Stimulated activated CD8-positive, alpha-beta memory T cell treated with anti-CD3 and anti-CD28 coated beads, Interleukin-15, amount 100 ng/mL, for 24 hours (primary cell): Measurements from ENCODE around the gene BRSK2.

Experiments
- DNase-seq: peaks from one replicate; pipeline ENCODE4 v3.0.0-alpha.2; 2020; ENCODE audit warnings: low read depth

The BRSK2 gene

GRCh38 chr11:1397146-1397861 lies 7.6 kb downstream of the BRSK2 start:
- DNase-seq = no peak

- DNase-seq = no peak
These were observed 8.3 kb downstream of the BRSK2 start for GRCh38 chr11:1397862-1398527.

- DNase-seq = no peak
These were observed 8.9 kb downstream of the BRSK2 start for GRCh38 chr11:1398528-1399235.

GRCh38 chr11:1399386-1400316 lies 9.9 kb downstream of the BRSK2 start:
- DNase-seq = no peak

- DNase-seq = no peak
These were observed 10.8 kb downstream of the BRSK2 start for GRCh38 chr11:1400317-1401170.

GRCh38 chr11:1401171-1401445 lies 11.4 kb downstream of the BRSK2 start:
- DNase-seq = no peak

- DNase-seq = no peak
These were observed 12.0 kb downstream of the BRSK2 start for GRCh38 chr11:1401656-1402221.

- no peak for DNase-seq
These were observed 12.8 kb downstream of the BRSK2 start for GRCh38 chr11:1402355-1403077.

- DNase-seq = no peak
These were observed 13.4 kb downstream of the BRSK2 start for GRCh38 chr11:1403078-1403620.

GRCh38 chr11:1403721-1404460 lies 14.2 kb downstream of the BRSK2 start:
- no peak for DNase-seq

GRCh38 chr11:1404461-1405185 lies 14.9 kb downstream of the BRSK2 start:
- no peak for DNase-seq

GRCh38 chr11:1405186-1406020 lies 15.7 kb downstream of the BRSK2 start:
- no peak for DNase-seq

GRCh38 chr11:1406571-1407485 lies 17.1 kb downstream of the BRSK2 start:
- no peak for DNase-seq

- no peak for DNase-seq
These were observed 17.9 kb downstream of the BRSK2 start for GRCh38 chr11:1407668-1408067.

GRCh38 chr11:1408346-1408745 lies 18.6 kb downstream of the BRSK2 start:
- DNase-seq = no peak

GRCh38 chr11:1409108-1409851 lies 19.5 kb downstream of the BRSK2 start:
- DNase-seq = no peak
